Measurements from ENCODE around the gene XCL2. TPM values are rescaled to one million over a fixed set of nuclear protein-coding genes. Genes with fewer than 3 reads are reported as not detected.

The XCL2 gene
- total and polyA plus RNA-seq, 4 donors, result 0.23 to 0.92 (median 0.55) TPM

DNA sequence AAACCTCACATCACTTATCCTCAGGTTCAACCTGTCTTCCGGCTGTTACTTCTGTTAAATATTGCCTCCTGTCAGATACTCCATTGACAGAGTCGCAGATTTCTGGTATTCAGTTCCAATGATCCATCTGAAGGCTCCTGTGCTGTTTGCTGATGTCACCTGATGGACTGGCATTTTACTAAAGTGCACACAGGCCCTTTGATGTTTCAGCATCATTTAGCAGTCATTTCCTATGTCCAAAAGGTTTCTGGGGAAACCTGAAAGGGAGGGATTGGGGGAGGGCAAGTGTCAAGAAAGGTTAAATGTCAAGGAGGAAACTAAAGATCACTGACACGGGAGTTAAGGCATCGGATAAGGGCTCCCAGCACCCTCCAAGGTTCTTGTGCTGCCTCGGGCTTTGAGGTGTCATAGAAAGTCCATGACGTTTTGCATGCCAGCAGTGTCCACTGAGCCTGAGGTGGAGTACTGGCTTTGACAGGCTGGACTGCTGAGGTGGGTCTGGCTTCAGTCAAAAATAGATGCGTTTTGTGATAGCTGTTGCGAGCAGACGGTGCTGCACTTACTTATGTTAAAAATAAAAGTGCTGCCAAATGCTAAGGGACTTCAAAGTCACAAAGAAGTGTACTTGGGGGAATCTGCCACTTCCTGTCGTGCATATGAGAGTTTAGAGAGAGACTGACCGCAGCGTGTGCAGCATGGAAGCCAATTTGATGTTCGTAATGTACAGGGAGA is 30.8 kb downstream of the XCL2 start:
- Histone ChIP-seq H3K9me3 (ENCODE audit: control insufficient read depth in 4 of 4, low read length in 3 of 4) (no peaks in the 10 kb centered on the region), H3K4me3 (ENCODE audit: low read depth in 1 of 3, low read length in 3 of 3) (no peak overlapping the region), H3K36me3 (ENCODE audit: control insufficient read depth in 4 of 4, insufficient read depth in 3 of 4, low read depth in 1 of 4, low read length in 3 of 4) (no peaks in the 10 kb centered on the region), H3K27ac (ENCODE audit: low read depth in 1 of 2, low read length in 2 of 2) (no peak overlapping the region), H3K9ac (ENCODE audit: low read depth in 1 of 2, low read length in 2 of 2) (no peak overlapping the region), H3K27me3 (ENCODE audit: control insufficient read depth in 4 of 4, insufficient read depth in 4 of 4, low read length in 3 of 4) (no peaks in the 10 kb centered on the region), H3K4me1 (ENCODE audit: control insufficient read depth in 4 of 4, insufficient read depth in 4 of 4, low read length in 3 of 4) (no peaks in the 10 kb centered on the region)
- no peak for DNase-seq (ENCODE audit: low spot score)
- TF ChIP-seq SP1 (IDR thresholded peaks at IDR 0.05) (no peak), RAD21 (IDR thresholded peaks at IDR 0.05) (no peak), HNF4G (IDR thresholded peaks at IDR 0.05) (no peak), GABPA (IDR thresholded peaks at IDR 0.05 in 1 of 2, conservative IDR thresholded peaks at IDR 0.05 in 1 of 2) (no peak), RXRA (IDR thresholded peaks at IDR 0.05) (no peak), EGR1 (IDR thresholded peaks at IDR 0.05; ENCODE audit: low read depth in 2 of 2) (no peak)
- TF ChIP-seq, protein P1, sequence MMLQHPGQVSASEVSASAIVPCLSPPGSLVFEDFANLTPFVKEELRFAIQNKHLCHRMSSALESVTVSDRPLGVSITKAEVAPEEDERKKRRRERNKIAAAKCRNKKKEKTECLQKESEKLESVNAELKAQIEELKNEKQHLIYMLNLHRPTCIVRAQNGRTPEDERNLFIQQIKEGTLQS (IDR thresholded peaks at IDR 0.05), result no peak
- 84% methylated on average over 13 of the region's 13 CpGs for WGBS

DNA sequence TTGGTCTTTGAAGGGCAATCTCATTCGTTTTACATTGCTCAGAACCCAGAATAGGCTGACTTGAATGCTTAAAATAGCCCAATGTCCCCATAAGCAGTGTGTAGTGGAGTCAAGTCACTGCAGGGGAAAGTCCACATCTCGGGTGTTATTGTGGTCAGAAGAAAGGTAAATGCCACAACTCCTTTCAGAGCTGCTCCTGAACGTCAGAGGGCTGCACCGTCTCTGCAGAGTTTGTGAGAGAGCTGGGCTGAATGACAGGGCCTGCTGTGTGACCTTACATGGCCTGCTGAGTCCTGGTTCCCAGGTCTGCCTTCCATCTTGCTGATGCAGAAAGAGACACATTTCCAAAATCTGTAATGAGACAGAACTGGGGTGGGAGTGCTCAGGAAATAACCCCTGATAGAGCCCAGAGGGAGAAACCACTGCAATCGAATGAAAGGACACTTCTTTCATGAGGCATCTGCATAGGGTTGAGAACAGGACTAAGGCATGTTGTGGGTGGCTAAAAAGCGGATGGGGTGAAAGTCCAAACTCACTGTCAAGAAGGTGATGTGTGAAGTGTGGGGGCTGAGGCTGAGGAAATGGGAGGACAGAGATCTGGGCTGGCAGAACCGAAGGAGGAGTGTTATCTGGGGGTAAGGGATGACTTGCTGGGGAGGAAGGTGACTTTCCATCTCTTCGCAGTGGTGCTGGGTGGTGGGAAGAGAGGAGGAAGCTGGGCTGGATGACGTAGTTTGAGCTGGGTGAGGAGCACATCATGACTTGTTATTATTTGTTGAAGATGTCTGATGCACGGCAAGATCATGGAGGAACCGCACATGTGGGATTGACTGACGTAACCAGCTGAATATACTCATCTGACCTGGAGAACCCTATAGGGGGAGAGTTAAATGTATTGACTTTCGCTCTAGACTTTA is 33.7 kb downstream of the XCL2 start:
- H3K9ac ChIP-seq (ENCODE audit: low read depth in 1 of 2, low read length in 2 of 2), result no peak overlapping the region

More for the DNA sequence above, 33.7 kb downstream of the XCL2 start:
- no peak overlapping the region for H3K27ac ChIP-seq (ENCODE audit: low read depth in 1 of 2, low read length in 2 of 2)
- TF ChIP-seq, protein P1 (IDR thresholded peaks at IDR 0.05), result no peak
- TF ChIP-seq, protein P2, sequence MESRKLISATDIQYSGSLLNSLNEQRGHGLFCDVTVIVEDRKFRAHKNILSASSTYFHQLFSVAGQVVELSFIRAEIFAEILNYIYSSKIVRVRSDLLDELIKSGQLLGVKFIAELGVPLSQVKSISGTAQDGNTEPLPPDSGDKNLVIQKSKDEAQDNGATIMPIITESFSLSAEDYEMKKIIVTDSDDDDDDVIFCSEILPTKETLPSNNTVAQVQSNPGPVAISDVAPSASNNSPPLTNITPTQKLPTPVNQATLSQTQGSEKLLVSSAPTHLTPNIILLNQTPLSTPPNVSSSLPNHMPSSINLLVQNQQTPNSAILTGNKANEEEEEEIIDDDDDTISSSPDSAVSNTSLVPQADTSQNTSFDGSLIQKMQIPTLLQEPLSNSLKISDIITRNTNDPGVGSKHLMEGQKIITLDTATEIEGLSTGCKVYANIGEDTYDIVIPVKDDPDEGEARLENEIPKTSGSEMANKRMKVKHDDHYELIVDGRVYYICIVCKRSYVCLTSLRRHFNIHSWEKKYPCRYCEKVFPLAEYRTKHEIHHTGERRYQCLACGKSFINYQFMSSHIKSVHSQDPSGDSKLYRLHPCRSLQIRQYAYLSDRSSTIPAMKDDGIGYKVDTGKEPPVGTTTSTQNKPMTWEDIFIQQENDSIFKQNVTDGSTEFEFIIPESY (IDR thresholded peaks at IDR 0.05), result no peak
- TF ChIP-seq FOXA1 (IDR thresholded peaks at IDR 0.05) (no peak), FOXA2 (IDR thresholded peaks at IDR 0.05) (no peak), JUND (IDR thresholded peaks at IDR 0.05) (no peak), YY1 (IDR thresholded peaks at IDR 0.05) (no peak), GABPA (IDR thresholded peaks at IDR 0.05 in 1 of 2, conservative IDR thresholded peaks at IDR 0.05 in 1 of 2) (no peak), HNF4A (conservative IDR thresholded peaks at IDR 0.05) (no peak), RAD21 (IDR thresholded peaks at IDR 0.05) (no peak), RXRA (IDR thresholded peaks at IDR 0.05) (no peak), SP1 (IDR thresholded peaks at IDR 0.05) (no peak), TAF1 (conservative IDR thresholded peaks at IDR 0.05) (no peak), NR2F2 (IDR thresholded peaks at IDR 0.05) (no peak), EGR1 (IDR thresholded peaks at IDR 0.05; ENCODE audit: low read depth in 2 of 2) (no peak), HNF4G (IDR thresholded peaks at IDR 0.05) (no peak)
- TF ChIP-seq, protein P3, sequence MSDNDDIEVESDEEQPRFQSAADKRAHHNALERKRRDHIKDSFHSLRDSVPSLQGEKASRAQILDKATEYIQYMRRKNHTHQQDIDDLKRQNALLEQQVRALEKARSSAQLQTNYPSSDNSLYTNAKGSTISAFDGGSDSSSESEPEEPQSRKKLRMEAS (IDR thresholded peaks at IDR 0.05), result no peak
- TF ChIP-seq, protein P4, sequence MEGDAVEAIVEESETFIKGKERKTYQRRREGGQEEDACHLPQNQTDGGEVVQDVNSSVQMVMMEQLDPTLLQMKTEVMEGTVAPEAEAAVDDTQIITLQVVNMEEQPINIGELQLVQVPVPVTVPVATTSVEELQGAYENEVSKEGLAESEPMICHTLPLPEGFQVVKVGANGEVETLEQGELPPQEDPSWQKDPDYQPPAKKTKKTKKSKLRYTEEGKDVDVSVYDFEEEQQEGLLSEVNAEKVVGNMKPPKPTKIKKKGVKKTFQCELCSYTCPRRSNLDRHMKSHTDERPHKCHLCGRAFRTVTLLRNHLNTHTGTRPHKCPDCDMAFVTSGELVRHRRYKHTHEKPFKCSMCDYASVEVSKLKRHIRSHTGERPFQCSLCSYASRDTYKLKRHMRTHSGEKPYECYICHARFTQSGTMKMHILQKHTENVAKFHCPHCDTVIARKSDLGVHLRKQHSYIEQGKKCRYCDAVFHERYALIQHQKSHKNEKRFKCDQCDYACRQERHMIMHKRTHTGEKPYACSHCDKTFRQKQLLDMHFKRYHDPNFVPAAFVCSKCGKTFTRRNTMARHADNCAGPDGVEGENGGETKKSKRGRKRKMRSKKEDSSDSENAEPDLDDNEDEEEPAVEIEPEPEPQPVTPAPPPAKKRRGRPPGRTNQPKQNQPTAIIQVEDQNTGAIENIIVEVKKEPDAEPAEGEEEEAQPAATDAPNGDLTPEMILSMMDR (IDR thresholded peaks at IDR 0.05; ENCODE audit: low read depth, low read length, missing input control), result no peak
- TF ChIP-seq, protein P5, sequence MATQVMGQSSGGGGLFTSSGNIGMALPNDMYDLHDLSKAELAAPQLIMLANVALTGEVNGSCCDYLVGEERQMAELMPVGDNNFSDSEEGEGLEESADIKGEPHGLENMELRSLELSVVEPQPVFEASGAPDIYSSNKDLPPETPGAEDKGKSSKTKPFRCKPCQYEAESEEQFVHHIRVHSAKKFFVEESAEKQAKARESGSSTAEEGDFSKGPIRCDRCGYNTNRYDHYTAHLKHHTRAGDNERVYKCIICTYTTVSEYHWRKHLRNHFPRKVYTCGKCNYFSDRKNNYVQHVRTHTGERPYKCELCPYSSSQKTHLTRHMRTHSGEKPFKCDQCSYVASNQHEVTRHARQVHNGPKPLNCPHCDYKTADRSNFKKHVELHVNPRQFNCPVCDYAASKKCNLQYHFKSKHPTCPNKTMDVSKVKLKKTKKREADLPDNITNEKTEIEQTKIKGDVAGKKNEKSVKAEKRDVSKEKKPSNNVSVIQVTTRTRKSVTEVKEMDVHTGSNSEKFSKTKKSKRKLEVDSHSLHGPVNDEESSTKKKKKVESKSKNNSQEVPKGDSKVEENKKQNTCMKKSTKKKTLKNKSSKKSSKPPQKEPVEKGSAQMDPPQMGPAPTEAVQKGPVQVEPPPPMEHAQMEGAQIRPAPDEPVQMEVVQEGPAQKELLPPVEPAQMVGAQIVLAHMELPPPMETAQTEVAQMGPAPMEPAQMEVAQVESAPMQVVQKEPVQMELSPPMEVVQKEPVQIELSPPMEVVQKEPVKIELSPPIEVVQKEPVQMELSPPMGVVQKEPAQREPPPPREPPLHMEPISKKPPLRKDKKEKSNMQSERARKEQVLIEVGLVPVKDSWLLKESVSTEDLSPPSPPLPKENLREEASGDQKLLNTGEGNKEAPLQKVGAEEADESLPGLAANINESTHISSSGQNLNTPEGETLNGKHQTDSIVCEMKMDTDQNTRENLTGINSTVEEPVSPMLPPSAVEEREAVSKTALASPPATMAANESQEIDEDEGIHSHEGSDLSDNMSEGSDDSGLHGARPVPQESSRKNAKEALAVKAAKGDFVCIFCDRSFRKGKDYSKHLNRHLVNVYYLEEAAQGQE (IDR thresholded peaks at IDR 0.05), result no peak
- H3K36me3 ChIP-seq (ENCODE audit: control insufficient read depth in 4 of 4, insufficient read depth in 3 of 4, low read depth in 1 of 4, low read length in 3 of 4), result no peaks in the 10 kb centered on the region
- no peaks in the 10 kb centered on the region for H3K9me3 ChIP-seq (ENCODE audit: control insufficient read depth in 4 of 4, low read length in 3 of 4)
- 83% methylated on average over 13 of the region's 13 CpGs for WGBS
- H3K4me1 ChIP-seq (ENCODE audit: control insufficient read depth in 4 of 4, insufficient read depth in 4 of 4, low read length in 3 of 4), result no peaks in the 10 kb centered on the region
- no peak for DNase-seq (ENCODE audit: low spot score)
- H3K4me3 ChIP-seq (ENCODE audit: low read depth in 1 of 3, low read length in 3 of 3), result no peak overlapping the region
- H3K27me3 ChIP-seq (ENCODE audit: control insufficient read depth in 4 of 4, insufficient read depth in 4 of 4, low read length in 3 of 4), result no peaks in the 10 kb centered on the region
